Natural killer cell treated with Interleukin-12 subunit alpha and Interleukin-12 subunit beta and Interleukin-15 and Interleukin-18, amount 100 ng/mL, for 72 hours (primary cell): ENCODE results near the gene C21orf58. TPM values are rescaled to one million over a fixed set of nuclear protein-coding genes. Genes with fewer than 3 reads are reported as not detected.
"Not testable (repeated sequence)": the region's sequence is repeated elsewhere in the genome, so short reads cannot be mapped to it uniquely, and the experiment has no call there.

Experiments
- ATAC-seq, 2 donors: fragments of 150-1000 bp; cut with Tn5 transposase in 1 of 2; sonication (Bioruptor Pico), chemical (Tn5 transposase) in 1 of 2; 2 replicates each; pipeline ENCODE4 v1.10.0; 2021
- DNase-seq: peaks from one replicate; pipeline ENCODE4 v3.0.0; 2022; ENCODE audit warnings: low spot score
- H3K27ac Mint-ChIP-seq, 2 donors: 1 replicate in 1 of 2; 2 replicates in 1 of 2; pipeline ENCODE4 v1.8.0; 2022; ENCODE audit warnings: mixed read lengths in 2 of 2, mild to moderate bottlenecking in 1 of 2, moderate library complexity in 1 of 2
- H3K27me3 Mint-ChIP-seq, 2 donors: 1 replicate in 1 of 2; 2 replicates in 1 of 2; pipeline ENCODE4 v1.8.0; 2022; ENCODE audit warnings: mixed read lengths in 2 of 2
- H3K36me3 Mint-ChIP-seq: one replicate; pipeline ENCODE4 v1.8.0; 2022; ENCODE audit warnings: mixed read lengths
- H3K4me1 Mint-ChIP-seq, 2 donors: 1 replicate in 1 of 2; 2 replicates in 1 of 2; pipeline ENCODE4 v1.8.0; 2022; ENCODE audit warnings: low read depth in 2 of 2, mixed read lengths in 2 of 2, mild to moderate bottlenecking in 1 of 2
- H3K4me3 Mint-ChIP-seq: one replicate; pipeline ENCODE4 v1.8.0; 2022; ENCODE audit warnings: mixed read lengths
- H3K9me3 Mint-ChIP-seq: 2 replicates; pipeline ENCODE4 v1.8.0; 2022; ENCODE audit warnings: mixed read lengths
- total RNA-seq, 2 donors: library from RNA; stranded (reverse); gene quantifications; one replicate each; pipeline ENCODE4 v1.2.3, GENCODE V29; 2022

C21orf58 gene
- 10 to 100 TPM; 12.3 to 49.3 TPM for total RNA-seq

- Mint-ChIP-seq H3K4me3 (peak within 1 kb of the TSS; percentile 86), H3K9me3 (no peaks in the 10 kb centered on the region), H3K27ac (peak within 1 kb of the TSS; percentile 86 to 91), H3K4me1 (peaks cover 20 to 24% of the 10 kb centered on the region in 2 donors), H3K27me3 (no peaks in the 10 kb centered on the region), H3K36me3 (peaks cover 10% of the 10 kb centered on the region)
- ATAC-seq (peak; percentile 91 to 94), DNase-seq (peak; percentile 99)
These were observed at the start of gene C21orf58, which contains the start of gene PCNT for GRCh38 chr21:46323710-46324389. C21orf58 (minus strand) TSS chr21:46323870; CDS start chr21:46322738, 1,132 bp downstream. PCNT (plus strand) TSS chr21:46324156; CDS start chr21:46324229, 73 bp downstream.

GRCh38 chr21:46372947-46373346 is 49.3 kb upstream of the C21orf58 start:
- not testable (repeated sequence) for ATAC-seq, H3K36me3 Mint-ChIP-seq

GRCh38 chr21:46372014-46372485 is 48.4 kb upstream of the C21orf58 start:
- Mint-ChIP-seq H3K27ac (no peak overlapping the region), H3K36me3 (no peaks in the 10 kb centered on the region), H3K9me3 (no peaks in the 10 kb centered on the region), H3K27me3 (no peaks in the 10 kb centered on the region), H3K4me1 (peaks cover 15 to 17% of the 10 kb centered on the region in 2 donors), H3K4me3 (no peak overlapping the region)
- ATAC-seq (no peak), DNase-seq (no peak)

More at GRCh38 chr21:46372947-46373346, 49.3 kb upstream of the C21orf58 start:
- not testable (repeated sequence) for H3K9me3 Mint-ChIP-seq, H3K27me3 Mint-ChIP-seq, DNase-seq, H3K27ac Mint-ChIP-seq, H3K4me3 Mint-ChIP-seq
- peaks cover 15 to 20% of the 10 kb centered on the region in 2 donors for H3K4me1 Mint-ChIP-seq

GRCh38 chr21:46371204-46372013 is 47.7 kb upstream of the C21orf58 start:
- H3K4me3 Mint-ChIP-seq = no peak overlapping the region
- no peak for ATAC-seq
- no peak overlapping the region for H3K27ac Mint-ChIP-seq
- no peaks in the 10 kb centered on the region for H3K36me3 Mint-ChIP-seq
- no peaks in the 10 kb centered on the region for H3K9me3 Mint-ChIP-seq
- H3K27me3 Mint-ChIP-seq = no peaks in the 10 kb centered on the region
- DNase-seq = no peak
- peaks cover 15 to 17% of the 10 kb centered on the region in 2 donors for H3K4me1 Mint-ChIP-seq

GRCh38 chr21:46369520-46370235 is 46.0 kb upstream of the C21orf58 start:
- H3K27ac Mint-ChIP-seq = peak overlapping the region in 1 of 2 donors; percentile 33

GRCh38 chr21:46368533-46369285 is 45.0 kb upstream of the C21orf58 start:
- Mint-ChIP-seq H3K9me3 (no peaks in the 10 kb centered on the region), H3K4me1 (peaks cover 15 to 17% of the 10 kb centered on the region in 2 donors), H3K27me3 (no peaks in the 10 kb centered on the region), H3K4me3 (peak overlapping the region; percentile 54), H3K27ac (peak overlapping the region; percentile 18 to 33), H3K36me3 (no peaks in the 10 kb centered on the region)
- DNase-seq = no peak
- ATAC-seq = peak; percentile 83 to 88

More at GRCh38 chr21:46369520-46370235, 46.0 kb upstream of the C21orf58 start:
- H3K4me1 Mint-ChIP-seq = peaks cover 15 to 17% of the 10 kb centered on the region in 2 donors
- no peak overlapping the region for H3K4me3 Mint-ChIP-seq
- no peaks in the 10 kb centered on the region for H3K27me3 Mint-ChIP-seq
- H3K9me3 Mint-ChIP-seq = no peaks in the 10 kb centered on the region
- DNase-seq (no peak), ATAC-seq (peak in 1 of 2 donors; percentile 34)
- no peaks in the 10 kb centered on the region for H3K36me3 Mint-ChIP-seq

GRCh38 chr21:46366966-46367365 is 43.3 kb upstream of the C21orf58 start:
- Mint-ChIP-seq H3K27ac (no peak overlapping the region), H3K27me3 (no peaks in the 10 kb centered on the region), H3K36me3 (peaks cover 6% of the 10 kb centered on the region), H3K9me3 (no peaks in the 10 kb centered on the region), H3K4me1 (peaks cover 15 to 17% of the 10 kb centered on the region in 2 donors), H3K4me3 (no peak overlapping the region)
- ATAC-seq (no peak), DNase-seq (no peak)

- no peak for ATAC-seq
- H3K9me3 Mint-ChIP-seq = no peaks in the 10 kb centered on the region
- no peaks in the 10 kb centered on the region for H3K27me3 Mint-ChIP-seq
- H3K4me1 Mint-ChIP-seq = peaks cover 11 to 13% of the 10 kb centered on the region in 2 donors
- DNase-seq = no peak
- no peak overlapping the region for H3K27ac Mint-ChIP-seq
- H3K4me3 Mint-ChIP-seq = no peak overlapping the region
- peaks cover 6% of the 10 kb centered on the region for H3K36me3 Mint-ChIP-seq
These were observed 42.9 kb upstream of the C21orf58 start for GRCh38 chr21:46366561-46366960.

GRCh38 chr21:46366091-46366490 is 42.4 kb upstream of the C21orf58 start:
- no peaks in the 10 kb centered on the region for H3K9me3 Mint-ChIP-seq

GRCh38 chr21:46363698-46364097 is 40.0 kb upstream of the C21orf58 start:
- Mint-ChIP-seq H3K4me3 (no peak overlapping the region), H3K4me1 (peaks cover 4 to 7% of the 10 kb centered on the region in 2 donors), H3K27me3 (no peaks in the 10 kb centered on the region), H3K9me3 (no peaks in the 10 kb centered on the region), H3K36me3 (peaks cover 6% of the 10 kb centered on the region), H3K27ac (no peak overlapping the region)
- DNase-seq (no peak), ATAC-seq (no peak)

More at GRCh38 chr21:46366091-46366490, 42.4 kb upstream of the C21orf58 start:
- no peaks in the 10 kb centered on the region for H3K27me3 Mint-ChIP-seq
- H3K36me3 Mint-ChIP-seq = peaks cover 6% of the 10 kb centered on the region
- H3K4me1 Mint-ChIP-seq = peaks cover 10 to 12% of the 10 kb centered on the region in 2 donors
- DNase-seq (no peak), ATAC-seq (no peak)
- no peak overlapping the region for H3K27ac Mint-ChIP-seq
- no peak overlapping the region for H3K4me3 Mint-ChIP-seq

GRCh38 chr21:46362946-46363345 is 39.3 kb upstream of the C21orf58 start:
- no peak overlapping the region for H3K4me3 Mint-ChIP-seq
- ATAC-seq = no peak
- peaks cover 6% of the 10 kb centered on the region for H3K36me3 Mint-ChIP-seq
- no peaks in the 10 kb centered on the region for H3K27me3 Mint-ChIP-seq
- H3K27ac Mint-ChIP-seq = no peak overlapping the region
- no peak for DNase-seq
- no peaks in the 10 kb centered on the region for H3K9me3 Mint-ChIP-seq
- peaks cover 0 to 3% of the 10 kb centered on the region in 2 donors for H3K4me1 Mint-ChIP-seq

- Mint-ChIP-seq H3K36me3 (peaks cover 6% of the 10 kb centered on the region), H3K4me1 (peaks cover 0 to 3% of the 10 kb centered on the region in 2 donors), H3K4me3 (no peak overlapping the region), H3K27me3 (no peaks in the 10 kb centered on the region), H3K27ac (no peak overlapping the region), H3K9me3 (no peaks in the 10 kb centered on the region)
- ATAC-seq = no peak
- DNase-seq = no peak
These were observed 38.3 kb upstream of the C21orf58 start for GRCh38 chr21:46361935-46362334.

- peaks cover 6% of the 10 kb centered on the region for H3K36me3 Mint-ChIP-seq
These were observed 37.5 kb upstream of the C21orf58 start for GRCh38 chr21:46361176-46361575.

More at GRCh38 chr21:46361176-46361575, 37.5 kb upstream of the C21orf58 start:
- no peak for DNase-seq
- H3K4me1 Mint-ChIP-seq = peaks cover 0 to 3% of the 10 kb centered on the region in 2 donors
- no peak overlapping the region for H3K27ac Mint-ChIP-seq
- H3K27me3 Mint-ChIP-seq = no peaks in the 10 kb centered on the region
- no peaks in the 10 kb centered on the region for H3K9me3 Mint-ChIP-seq
- H3K4me3 Mint-ChIP-seq = no peak overlapping the region
- ATAC-seq = no peak
